DMS 273 (cell line): ENCODE results near the gene TRPM3.

Experiments used
- DNase-seq: peaks from one replicate; lab custom pipeline; 2025; ENCODE audit not compliant: unreplicated experiment; lab: John Stamatoyannopoulos, UW

TRPM3 gene

GRCh38 chr9:70564468-70565335 is 556.7 kb downstream of the TRPM3 start:
- no peak for DNase-seq

GRCh38 chr9:70563431-70564204 is 557.8 kb downstream of the TRPM3 start:
- no peak for DNase-seq

GRCh38 chr9:70563010-70563409 is 558.4 kb downstream of the TRPM3 start:
- DNase-seq, result no peak

GRCh38 chr9:70561786-70562395 is 559.5 kb downstream of the TRPM3 start:
- no peak for DNase-seq

GRCh38 chr9:70561111-70561510 is 560.3 kb downstream of the TRPM3 start:
- DNase-seq, result no peak

GRCh38 chr9:70559102-70559501 is 562.3 kb downstream of the TRPM3 start:
- DNase-seq, result no peak

- no peak for DNase-seq
Measured at GRCh38 chr9:70557661-70558369, 563.6 kb downstream of the TRPM3 start.

- DNase-seq, result no peak
Measured at GRCh38 chr9:70556771-70557170, 564.6 kb downstream of the TRPM3 start.

- DNase-seq, result no peak
Measured at GRCh38 chr9:70554881-70555280, 566.5 kb downstream of the TRPM3 start.

- DNase-seq, result no peak
Measured at GRCh38 chr9:70553707-70554673, 567.4 kb downstream of the TRPM3 start.

GRCh38 chr9:70552561-70552960 is 568.9 kb downstream of the TRPM3 start:
- no peak for DNase-seq

GRCh38 chr9:70551801-70552200 is 569.6 kb downstream of the TRPM3 start:
- DNase-seq, result no peak

GRCh38 chr9:70551396-70551795 is 570.0 kb downstream of the TRPM3 start:
- DNase-seq, result no peak

GRCh38 chr9:70549926-70550325 is 571.5 kb downstream of the TRPM3 start:
- DNase-seq, result no peak

GRCh38 chr9:70542311-70542931 is 579.0 kb downstream of the TRPM3 start:
- no peak for DNase-seq

- DNase-seq, result no peak
Measured at GRCh38 chr9:70540016-70540415, 581.4 kb downstream of the TRPM3 start.

GRCh38 chr9:70539526-70539925 is 581.9 kb downstream of the TRPM3 start:
- no peak for DNase-seq

- no peak for DNase-seq
Measured at GRCh38 chr9:70539001-70539400, 582.4 kb downstream of the TRPM3 start.

GRCh38 chr9:70537084-70537483 is 584.3 kb downstream of the TRPM3 start:
- DNase-seq, result no peak
